ENCODE measurements around the gene RAB3C.

DNA sequence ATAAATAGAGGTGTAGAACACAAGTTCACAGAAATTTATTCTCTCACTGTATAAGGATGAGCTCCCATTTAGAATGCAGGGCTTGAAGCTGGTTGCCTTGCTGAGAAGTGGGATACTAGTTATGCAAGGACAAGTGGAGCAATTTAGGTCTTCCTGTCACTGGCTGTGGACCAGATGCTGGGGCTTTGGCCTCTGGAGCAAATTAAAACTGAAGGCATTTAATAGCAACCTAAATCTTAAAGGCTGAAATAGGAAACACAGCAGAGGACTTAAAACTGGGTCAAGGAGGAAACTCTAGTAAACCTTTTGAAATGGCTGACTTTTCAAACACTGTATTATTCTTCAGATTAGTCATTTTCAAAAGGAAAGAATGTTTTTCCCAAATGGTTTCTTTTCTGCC is 319.4 kb downstream of the RAB3C start:
- TF ChIP-seq, protein P1, sequence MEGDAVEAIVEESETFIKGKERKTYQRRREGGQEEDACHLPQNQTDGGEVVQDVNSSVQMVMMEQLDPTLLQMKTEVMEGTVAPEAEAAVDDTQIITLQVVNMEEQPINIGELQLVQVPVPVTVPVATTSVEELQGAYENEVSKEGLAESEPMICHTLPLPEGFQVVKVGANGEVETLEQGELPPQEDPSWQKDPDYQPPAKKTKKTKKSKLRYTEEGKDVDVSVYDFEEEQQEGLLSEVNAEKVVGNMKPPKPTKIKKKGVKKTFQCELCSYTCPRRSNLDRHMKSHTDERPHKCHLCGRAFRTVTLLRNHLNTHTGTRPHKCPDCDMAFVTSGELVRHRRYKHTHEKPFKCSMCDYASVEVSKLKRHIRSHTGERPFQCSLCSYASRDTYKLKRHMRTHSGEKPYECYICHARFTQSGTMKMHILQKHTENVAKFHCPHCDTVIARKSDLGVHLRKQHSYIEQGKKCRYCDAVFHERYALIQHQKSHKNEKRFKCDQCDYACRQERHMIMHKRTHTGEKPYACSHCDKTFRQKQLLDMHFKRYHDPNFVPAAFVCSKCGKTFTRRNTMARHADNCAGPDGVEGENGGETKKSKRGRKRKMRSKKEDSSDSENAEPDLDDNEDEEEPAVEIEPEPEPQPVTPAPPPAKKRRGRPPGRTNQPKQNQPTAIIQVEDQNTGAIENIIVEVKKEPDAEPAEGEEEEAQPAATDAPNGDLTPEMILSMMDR (IDR thresholded peaks at IDR 0.05): no peak
- no peak for TF ChIP-seq POLR2A (IDR thresholded peaks at IDR 0.05)
